Measurements from ENCODE around the gene LSM2. TPM values are rescaled to one million over a fixed set of nuclear protein-coding genes. Genes with fewer than 3 reads are reported as not detected.

LSM2 gene
- total RNA-seq, result 33.2 and 44.6 TPM in 2 replicates

DNA sequence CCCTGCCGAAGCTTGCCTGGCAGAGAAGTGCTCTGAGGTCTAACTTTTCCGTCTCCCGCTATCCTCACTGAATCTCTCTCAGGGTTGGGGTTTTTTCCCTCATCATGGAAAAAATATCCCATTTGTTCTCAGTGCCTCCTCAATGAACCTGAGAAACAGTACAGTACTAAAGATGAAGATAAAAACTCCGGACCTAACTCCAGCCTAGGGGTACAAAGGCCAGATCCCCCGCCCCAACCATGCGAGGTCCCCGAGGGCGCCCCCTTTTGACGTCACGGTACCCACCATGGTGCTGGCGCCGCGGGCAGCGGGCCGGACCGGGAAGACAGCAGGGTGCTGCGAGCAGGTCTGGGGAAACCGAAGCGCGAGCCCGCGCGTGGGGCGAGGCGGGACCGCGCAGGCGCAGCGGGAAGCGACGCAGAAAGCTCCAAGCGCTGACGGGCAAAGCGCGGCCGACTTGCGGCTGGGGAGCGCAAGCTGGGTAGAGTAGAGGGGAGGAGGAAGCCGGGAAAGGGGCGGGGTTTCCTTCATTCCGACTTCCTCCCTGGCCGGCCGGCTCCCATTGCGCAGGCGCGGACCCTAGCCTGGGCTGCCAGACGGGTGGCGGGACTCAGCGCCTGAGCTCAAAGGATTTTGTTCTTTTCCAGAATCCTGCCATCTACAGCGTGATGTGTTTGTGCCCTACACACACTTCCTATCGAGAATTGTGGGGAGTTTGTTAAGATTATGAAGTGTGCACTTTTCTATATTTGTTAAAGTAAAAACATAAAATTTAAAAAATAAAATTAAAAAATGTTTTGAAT is at the start of gene LSM2:
Gene LSM2 (minus strand): TSS at position 497 of the 803 bp plus-strand sequence. CDS start 209 bp downstream, at position 288.

DNA sequence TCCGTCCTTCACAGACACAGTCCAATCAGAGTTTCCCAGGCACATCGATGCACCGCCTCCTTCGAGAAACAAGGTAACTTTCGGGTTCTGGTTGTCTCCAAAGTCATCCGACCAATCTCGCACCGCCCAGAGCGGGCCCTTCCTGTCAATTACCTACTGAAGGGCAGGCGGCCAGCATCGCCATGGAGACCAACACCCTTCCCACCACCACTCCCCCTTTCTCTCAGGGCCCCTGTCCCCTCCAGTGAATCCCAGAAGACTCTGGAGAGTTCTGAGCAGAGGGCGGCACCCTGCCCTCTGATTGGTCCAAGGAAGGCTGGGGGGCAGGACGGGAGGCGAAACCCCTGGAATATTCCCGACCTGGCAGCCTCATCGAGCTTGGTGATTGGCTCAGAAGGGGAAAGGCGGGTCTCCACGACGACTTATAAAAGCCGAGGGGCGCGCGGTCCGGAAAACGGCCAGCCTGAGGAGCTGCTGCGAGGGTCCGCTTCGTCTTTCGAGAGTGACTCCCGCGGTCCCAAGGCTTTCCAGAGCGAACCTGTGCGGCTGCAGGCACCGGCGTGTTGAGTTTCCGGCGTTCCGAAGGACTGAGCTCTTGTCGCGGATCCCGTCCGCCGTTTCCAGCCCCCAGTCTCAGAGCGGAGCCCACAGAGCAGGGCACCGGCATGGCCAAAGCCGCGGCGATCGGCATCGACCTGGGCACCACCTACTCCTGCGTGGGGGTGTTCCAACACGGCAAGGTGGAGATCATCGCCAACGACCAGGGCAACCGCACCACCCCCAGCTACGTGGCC is 20.7 kb upstream of the LSM2 start, which contains the start of gene HSPA1B:
Gene HSPA1B (plus strand): TSS at position 453 of the 794 bp plus-strand sequence. CDS start 213 bp downstream, at position 666.

DNA sequence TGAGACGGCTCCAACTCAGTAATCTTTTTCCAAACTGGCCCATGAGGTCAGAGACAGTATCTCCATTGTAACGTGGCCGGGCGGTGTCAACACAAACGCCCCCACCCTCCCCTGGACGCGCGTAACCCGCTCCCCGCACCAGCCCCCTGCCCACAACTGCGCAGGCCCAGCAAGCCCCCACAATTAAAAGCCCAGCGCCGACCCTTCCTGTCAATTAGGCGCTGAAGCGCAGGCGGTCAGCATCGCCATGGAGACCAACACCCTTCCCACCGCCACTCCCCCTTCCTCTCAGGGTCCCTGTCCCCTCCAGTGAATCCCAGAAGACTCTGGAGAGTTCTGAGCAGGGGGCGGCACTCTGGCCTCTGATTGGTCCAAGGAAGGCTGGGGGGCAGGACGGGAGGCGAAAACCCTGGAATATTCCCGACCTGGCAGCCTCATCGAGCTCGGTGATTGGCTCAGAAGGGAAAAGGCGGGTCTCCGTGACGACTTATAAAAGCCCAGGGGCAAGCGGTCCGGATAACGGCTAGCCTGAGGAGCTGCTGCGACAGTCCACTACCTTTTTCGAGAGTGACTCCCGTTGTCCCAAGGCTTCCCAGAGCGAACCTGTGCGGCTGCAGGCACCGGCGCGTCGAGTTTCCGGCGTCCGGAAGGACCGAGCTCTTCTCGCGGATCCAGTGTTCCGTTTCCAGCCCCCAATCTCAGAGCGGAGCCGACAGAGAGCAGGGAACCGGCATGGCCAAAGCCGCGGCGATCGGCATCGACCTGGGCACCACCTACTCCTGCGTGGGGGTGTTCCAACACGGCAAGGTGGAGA is 8.5 kb upstream of the LSM2 start, which contains the start of the genes HSPA1A and HSPA1L:
Gene HSPA1A (plus strand): TSS at position 519 of the 814 bp plus-strand sequence. CDS start 214 bp downstream, at position 733.
Gene HSPA1L (minus strand): TSS at position 259 of the 814 bp plus-strand sequence. CDS start 3,311 bp downstream, outside the sequence.

DNA sequence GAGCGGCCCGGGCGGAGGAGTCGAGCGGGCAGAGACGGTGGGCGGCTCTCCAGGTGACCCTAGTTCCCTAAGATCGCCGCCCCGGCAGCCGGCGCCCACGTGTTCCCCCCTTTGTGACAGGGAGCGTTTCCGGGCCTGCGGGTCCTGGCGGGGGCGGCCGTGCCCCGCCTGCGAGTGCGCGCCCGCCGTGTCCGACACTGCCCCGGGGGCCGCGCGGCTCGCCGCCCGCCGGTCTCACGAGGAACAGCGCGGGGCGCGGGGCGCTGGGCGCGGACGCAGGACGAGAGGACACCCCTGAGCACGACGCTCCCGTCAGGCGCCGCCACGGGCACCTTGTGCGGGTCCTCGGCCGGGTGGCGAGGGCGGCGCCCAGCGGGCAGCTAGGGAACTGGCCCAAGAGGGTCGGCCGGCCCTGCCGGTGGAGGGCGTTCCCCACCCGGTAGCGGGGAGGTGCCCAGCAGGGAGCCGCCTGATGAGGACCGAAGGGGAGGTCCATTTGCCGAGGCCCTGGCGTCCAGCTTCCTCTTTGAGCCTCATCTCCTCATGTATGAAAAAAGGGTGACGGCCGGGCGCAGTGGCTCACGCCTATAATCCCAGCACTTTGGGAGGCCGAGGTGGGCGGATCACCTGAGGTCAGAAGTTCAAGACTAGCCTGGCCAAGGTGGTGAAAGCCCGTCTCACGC is 11.0 kb downstream of the LSM2 start, which contains the start of gene VARS1:
Gene VARS1 (minus strand): TSS at position 137 of the 683 bp plus-strand sequence. CDS start 535 bp downstream, outside the sequence.

GRCh38 chr6:31776989-31777666 is 29.6 kb downstream of the LSM2 start, which contains the start of gene VWA7:
Gene VWA7, minus strand, starts transcription at chr6:31777328. Its CDS starts 549 bp downstream, at chr6:31776779.

DNA sequence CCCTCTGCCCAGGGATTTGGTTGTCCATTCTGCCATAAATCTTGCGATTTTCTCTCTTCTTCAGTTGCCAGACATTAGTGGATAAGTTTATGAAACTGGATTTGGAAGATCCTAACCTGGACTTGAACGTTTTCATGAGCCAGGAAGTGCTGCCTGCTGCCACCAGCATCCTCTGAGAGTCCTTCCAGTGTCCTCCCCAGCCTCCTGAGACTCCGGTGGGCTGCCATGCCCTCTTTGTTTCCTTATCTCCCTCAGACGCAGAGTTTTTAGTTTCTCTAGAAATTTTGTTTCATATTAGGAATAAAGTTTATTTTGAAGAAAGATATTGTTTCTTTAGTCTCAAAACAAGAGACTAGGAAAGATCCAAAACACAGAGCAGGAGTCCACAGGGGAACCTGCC is 44.4 kb downstream of the LSM2 start, which contains the start of gene SAPCD1:
Gene SAPCD1 (plus strand): TSS at position 301 of the 400 bp plus-strand sequence. CDS start 399 bp downstream, outside the sequence.

Other genes starting within 250 kb of the LSM2 start
- not detected in 2 replicates for gene LTA, start 234.7 kb downstream of the LSM2 start, total RNA-seq
- gene TNF, start 231.4 kb downstream of the LSM2 start, total RNA-seq, result not detected in 2 replicates
- 2.1 and 2.3 TPM in 2 replicates for gene LTB, start 224.5 kb downstream of the LSM2 start, total RNA-seq
- 0.72 and 1.0 TPM in 2 replicates for gene LST1, start 220.7 kb downstream of the LSM2 start, total RNA-seq
- not detected in 2 replicates for gene NCR3, start 214.0 kb downstream of the LSM2 start, total RNA-seq
- not detected in 2 replicates for gene AIF1, start 191.7 kb downstream of the LSM2 start, total RNA-seq
- 31.2 and 39.4 TPM in 2 replicates for gene PRRC2A, start 186.3 kb downstream of the LSM2 start, total RNA-seq
- gene BAG6, start 154.3 kb downstream of the LSM2 start, total RNA-seq, result 84.7 and 106 TPM in 2 replicates
- gene APOM, start 151.1 kb downstream of the LSM2 start, total RNA-seq, result 0.19 and 0.54 TPM in 2 replicates
- 18.3 and 21.0 TPM in 2 replicates for gene C6orf47, start 146.2 kb downstream of the LSM2 start, total RNA-seq
- 11.3 and 11.6 TPM in 2 replicates for gene GPANK1, start 142.0 kb downstream of the LSM2 start, total RNA-seq
- 88.2 and 101 TPM in 2 replicates for gene CSNK2B, start 140.9 kb downstream of the LSM2 start, total RNA-seq
- gene LY6G5B, start 137.0 kb downstream of the LSM2 start, total RNA-seq, result 2.2 and 3.6 TPM in 2 replicates
- gene LY6G5C, start 125.9 kb downstream of the LSM2 start, total RNA-seq, result 1.1 and 1.3 TPM in 2 replicates
- gene ABHD16A, start 103.6 kb downstream of the LSM2 start, total RNA-seq, result 49.1 and 57.8 TPM in 2 replicates
- gene LY6G6F, start 100.1 kb downstream of the LSM2 start, total RNA-seq, result not detected in 2 replicates
- not detected in 2 replicates for gene LY6G6D, start 91.6 kb downstream of the LSM2 start, total RNA-seq
- not detected in 2 replicates for gene LY6G6C, start 85.2 kb downstream of the LSM2 start, total RNA-seq
- not detected in 2 replicates for gene MPIG6B, start 83.6 kb downstream of the LSM2 start, total RNA-seq
- gene DDAH2, start 77.7 kb downstream of the LSM2 start, total RNA-seq, result 82.0 and 106 TPM in 2 replicates
- 714 and 927 TPM in 2 replicates for gene CLIC1, start 70.4 kb downstream of the LSM2 start, total RNA-seq
- 3.7 and 4.6 TPM in 2 replicates for gene MSH5, start 67.0 kb downstream of the LSM2 start, total RNA-seq
- 0.81 and 1.3 TPM in 2 replicates for gene SAPCD1, start 44.3 kb downstream of the LSM2 start, total RNA-seq
- gene VWA7, start 29.6 kb downstream of the LSM2 start, total RNA-seq, result 0.09 TPM in 1 of 2 replicates, not detected in the other
- 64.4 and 67.7 TPM in 2 replicates for gene VARS1, start 11.2 kb downstream of the LSM2 start, total RNA-seq
- gene HSPA1L, start 8.3 kb upstream of the LSM2 start, total RNA-seq, result 0.72 and 0.85 TPM in 2 replicates
- 73.9 and 103 TPM in 2 replicates for gene HSPA1A, start 8.6 kb upstream of the LSM2 start, total RNA-seq
- 73.8 and 84.7 TPM in 2 replicates for gene HSPA1B, start 20.8 kb upstream of the LSM2 start, total RNA-seq
- gene NEU1, start 55.9 kb upstream of the LSM2 start, total RNA-seq, result 38.6 and 40.2 TPM in 2 replicates
- gene SLC44A4, start 72.0 kb upstream of the LSM2 start, total RNA-seq, result under 0.01 TPM in 1 of 2 replicates, not detected in the other
- gene EHMT2, start 90.7 kb upstream of the LSM2 start, total RNA-seq, result 54.2 and 56.9 TPM in 2 replicates
- 4.2 and 6.8 TPM in 2 replicates for gene ZBTB12, start 95.1 kb upstream of the LSM2 start, total RNA-seq
- gene C2, start 120.8 kb upstream of the LSM2 start, total RNA-seq, result 0.19 TPM in 1 of 2 replicates, not detected in the other
- gene CFB, start 139.1 kb upstream of the LSM2 start, total RNA-seq, result 0.90 and 4.7 TPM in 2 replicates
- gene NELFE, start 152.0 kb upstream of the LSM2 start, total RNA-seq, result 99.7 and 109 TPM in 2 replicates
- gene SKIC2, start 152.2 kb upstream of the LSM2 start, total RNA-seq, result 40.9 and 43.4 TPM in 2 replicates
- gene DXO, start 165.2 kb upstream of the LSM2 start, total RNA-seq, result 7.8 and 11.1 TPM in 2 replicates
- 0.99 and 2.0 TPM in 2 replicates for gene C4A, start 175.1 kb upstream of the LSM2 start, total RNA-seq
- 0.63 and 1.8 TPM in 2 replicates for gene C4B, start 207.8 kb upstream of the LSM2 start, total RNA-seq
- not detected in 2 replicates for gene CYP21A2, start 231.4 kb upstream of the LSM2 start, total RNA-seq